ENCODE results near the gene BAZ1B.

BAZ1B gene

GRCh38 chr7:73519867-73520672 is 2.0 kb downstream of the BAZ1B start:
- WGBS (ENCODE audit: insufficient coverage), result 84% methylated on average over 7 of the region's 18 CpGs
- DNase-seq, result peak in 2 of 3 donors; percentile 14 to 36
- POLR2A ChIA-PET, result interaction anchor here (0.8 kb wide), 1 partner anchor 44 kb away, joined by 4 read pairs; no protein-coding TSS in a partner anchor
- Histone ChIP-seq H3K9me3 (ENCODE audit: control extremely low read depth in 1 of 5, control insufficient read depth in 4 of 5, insufficient read depth in 2 of 5, low read depth in 1 of 5, low read length in 4 of 5) (no peaks in the 10 kb centered on the region), H3K4me1 (ENCODE audit: control extremely low read depth in 1 of 4, control insufficient read depth in 4 of 4, insufficient read depth in 4 of 4, low read length in 3 of 4) (peaks cover 11 to 41% (median 31%) of the 10 kb centered on the region in 4 experiments), H3K27me3 (replicated peaks in 2 of 5; ENCODE audit: control insufficient read depth in 4 of 5, insufficient read depth in 5 of 5, low read length in 4 of 5) (no peaks in the 10 kb centered on the region), H3K36me3 (ENCODE audit: control insufficient read depth in 4 of 4, insufficient read depth in 4 of 4, low read length in 3 of 4) (peaks cover 0 to 21% (median 9%) of the 10 kb centered on the region in 4 experiments), H3K4me3 (ENCODE audit: control insufficient read depth in 1 of 7, extremely low read depth in 1 of 7, insufficient read depth in 4 of 7, low read depth in 2 of 7, low read length in 6 of 7) (peak overlapping the region in 6 of 7 experiments; percentile 53 to 93 (median 84)), H3K27ac (ENCODE audit: insufficient read depth in 1 of 2, low read depth in 1 of 2, low read length in 2 of 2, poor library complexity in 1 of 2, severe bottlenecking in 2 of 2) (peak overlapping the region; percentile 79 to 86)
- CTCF ChIA-PET, result interaction anchor here (1.0 to 2.4 kb wide), 4 partner anchors 11 to 47 kb away, joined by 3 to 7 read pairs (median 4); no protein-coding TSS in a partner anchor

DNA sequence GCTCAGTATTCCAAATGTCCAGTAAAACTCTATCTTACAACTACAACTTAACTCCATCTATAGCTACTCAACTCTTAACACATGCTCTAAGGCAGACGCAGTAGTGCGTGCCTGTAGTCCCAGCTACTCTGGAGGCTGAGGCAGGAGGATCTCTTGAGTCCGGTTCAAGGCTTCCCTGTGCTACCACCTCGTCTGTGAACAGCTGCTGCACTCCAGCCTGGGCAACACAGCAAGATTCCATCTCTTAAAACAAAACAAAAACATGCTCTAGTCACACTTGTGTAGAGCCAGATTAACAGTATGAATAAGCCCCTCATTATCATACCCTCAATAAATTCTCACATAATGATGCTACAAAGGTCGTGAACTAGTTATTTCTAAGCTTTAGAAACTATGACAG is 3.6 kb downstream of the BAZ1B start:
- POLR2A ChIA-PET, result no interaction called here
- 95% methylated on average over 5 of the region's 5 CpGs for WGBS (ENCODE audit: insufficient coverage)
- CTCF ChIA-PET, result interaction anchor here (0.9 to 2.0 kb wide), 5 partner anchors 14 to 246 kb away, joined by 3 to 4 read pairs (median 3); no protein-coding TSS in a partner anchor
- Histone ChIP-seq H3K36me3 (ENCODE audit: control insufficient read depth in 4 of 4, insufficient read depth in 4 of 4, low read length in 3 of 4) (peaks cover 0 to 34% (median 19%) of the 10 kb centered on the region in 4 experiments), H3K27ac (ENCODE audit: insufficient read depth in 1 of 2, low read depth in 1 of 2, low read length in 2 of 2, poor library complexity in 1 of 2, severe bottlenecking in 2 of 2) (no peak overlapping the region), H3K9me3 (ENCODE audit: control extremely low read depth in 1 of 5, control insufficient read depth in 4 of 5, insufficient read depth in 2 of 5, low read depth in 1 of 5, low read length in 4 of 5) (no peaks in the 10 kb centered on the region), H3K4me3 (ENCODE audit: control insufficient read depth in 1 of 7, extremely low read depth in 1 of 7, insufficient read depth in 4 of 7, low read depth in 2 of 7, low read length in 6 of 7) (no peak overlapping the region), H3K27me3 (replicated peaks in 2 of 5; ENCODE audit: control insufficient read depth in 4 of 5, insufficient read depth in 5 of 5, low read length in 4 of 5) (no peaks in the 10 kb centered on the region), H3K4me1 (ENCODE audit: control extremely low read depth in 1 of 4, control insufficient read depth in 4 of 4, insufficient read depth in 4 of 4, low read length in 3 of 4) (peaks cover 11 to 34% (median 27%) of the 10 kb centered on the region in 4 experiments)
- no peak for DNase-seq

GRCh38 chr7:73517241-73517995 is 4.7 kb downstream of the BAZ1B start:
- 100% methylated on average over 1 of the region's 6 CpGs for WGBS (ENCODE audit: insufficient coverage)
- ChIA-PET POLR2A (no interaction called here), CTCF (interaction anchor here (1.3 kb wide), 1 partner anchor 13 kb away, joined by 3 read pairs; no protein-coding TSS in a partner anchor)
- no peaks in the 10 kb centered on the region for H3K9me3 ChIP-seq (ENCODE audit: control extremely low read depth in 1 of 5, control insufficient read depth in 4 of 5, insufficient read depth in 2 of 5, low read depth in 1 of 5, low read length in 4 of 5)
- H3K4me3 ChIP-seq (ENCODE audit: control insufficient read depth in 1 of 7, extremely low read depth in 1 of 7, insufficient read depth in 4 of 7, low read depth in 2 of 7, low read length in 6 of 7), result no peak overlapping the region
- H3K4me1 ChIP-seq (ENCODE audit: control extremely low read depth in 1 of 4, control insufficient read depth in 4 of 4, insufficient read depth in 4 of 4, low read length in 3 of 4), result peaks cover 11 to 24% (median 22%) of the 10 kb centered on the region in 4 experiments
- no peak overlapping the region for H3K27ac ChIP-seq (ENCODE audit: insufficient read depth in 1 of 2, low read depth in 1 of 2, low read length in 2 of 2, poor library complexity in 1 of 2, severe bottlenecking in 2 of 2)
- peaks cover 2 to 45% (median 25%) of the 10 kb centered on the region in 4 experiments for H3K36me3 ChIP-seq (ENCODE audit: control insufficient read depth in 4 of 4, insufficient read depth in 4 of 4, low read length in 3 of 4)
- DNase-seq, result no peak
- H3K27me3 ChIP-seq (replicated peaks in 2 of 5; ENCODE audit: control insufficient read depth in 4 of 5, insufficient read depth in 5 of 5, low read length in 4 of 5), result no peaks in the 10 kb centered on the region

DNA sequence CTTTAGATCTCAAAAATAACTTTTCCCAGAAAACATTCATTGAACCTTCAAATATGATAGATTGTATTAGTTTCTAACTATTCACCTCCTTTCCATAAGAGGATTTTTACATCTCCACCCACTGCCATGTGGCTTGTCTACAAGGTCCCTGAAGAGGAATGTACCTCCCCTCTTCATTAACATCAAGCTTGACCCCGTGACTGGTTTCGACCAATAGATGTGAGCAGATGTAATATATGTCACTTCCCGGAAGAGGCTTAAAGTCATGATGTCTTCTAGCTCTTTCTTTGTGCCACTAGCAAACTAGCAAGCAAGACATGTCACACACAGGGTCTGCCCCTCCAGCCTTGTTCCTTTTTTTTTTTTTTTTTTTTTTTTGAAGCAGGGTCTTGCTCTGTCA is 6.9 kb downstream of the BAZ1B start:
- no peaks in the 10 kb centered on the region for H3K27me3 ChIP-seq (replicated peaks in 2 of 5; ENCODE audit: control insufficient read depth in 4 of 5, insufficient read depth in 5 of 5, low read length in 4 of 5)
- H3K4me3 ChIP-seq (ENCODE audit: control insufficient read depth in 1 of 7, extremely low read depth in 1 of 7, insufficient read depth in 4 of 7, low read depth in 2 of 7, low read length in 6 of 7), result no peak overlapping the region
- H3K9me3 ChIP-seq (ENCODE audit: control extremely low read depth in 1 of 5, control insufficient read depth in 4 of 5, insufficient read depth in 2 of 5, low read depth in 1 of 5, low read length in 4 of 5), result no peaks in the 10 kb centered on the region
- H3K27ac ChIP-seq (ENCODE audit: insufficient read depth in 1 of 2, low read depth in 1 of 2, low read length in 2 of 2, poor library complexity in 1 of 2, severe bottlenecking in 2 of 2), result no peak overlapping the region
- peaks cover 4 to 53% (median 31%) of the 10 kb centered on the region in 4 experiments for H3K36me3 ChIP-seq (ENCODE audit: control insufficient read depth in 4 of 4, insufficient read depth in 4 of 4, low read length in 3 of 4)
- DNase-seq, result peak; percentile 18 to 72 (median 63)
- ChIA-PET POLR2A (no interaction called here), CTCF (interaction anchor here (1.0 to 1.1 kb wide), 2 partner anchors 10 to 12 kb away, joined by 4 read pairs; no protein-coding TSS in a partner anchor)
- WGBS (ENCODE audit: insufficient coverage), result 100% methylated on average over 3 of the region's 3 CpGs
- peaks cover 6 to 17% (median 12%) of the 10 kb centered on the region in 4 experiments for H3K4me1 ChIP-seq (ENCODE audit: control extremely low read depth in 1 of 4, control insufficient read depth in 4 of 4, insufficient read depth in 4 of 4, low read length in 3 of 4)

DNA sequence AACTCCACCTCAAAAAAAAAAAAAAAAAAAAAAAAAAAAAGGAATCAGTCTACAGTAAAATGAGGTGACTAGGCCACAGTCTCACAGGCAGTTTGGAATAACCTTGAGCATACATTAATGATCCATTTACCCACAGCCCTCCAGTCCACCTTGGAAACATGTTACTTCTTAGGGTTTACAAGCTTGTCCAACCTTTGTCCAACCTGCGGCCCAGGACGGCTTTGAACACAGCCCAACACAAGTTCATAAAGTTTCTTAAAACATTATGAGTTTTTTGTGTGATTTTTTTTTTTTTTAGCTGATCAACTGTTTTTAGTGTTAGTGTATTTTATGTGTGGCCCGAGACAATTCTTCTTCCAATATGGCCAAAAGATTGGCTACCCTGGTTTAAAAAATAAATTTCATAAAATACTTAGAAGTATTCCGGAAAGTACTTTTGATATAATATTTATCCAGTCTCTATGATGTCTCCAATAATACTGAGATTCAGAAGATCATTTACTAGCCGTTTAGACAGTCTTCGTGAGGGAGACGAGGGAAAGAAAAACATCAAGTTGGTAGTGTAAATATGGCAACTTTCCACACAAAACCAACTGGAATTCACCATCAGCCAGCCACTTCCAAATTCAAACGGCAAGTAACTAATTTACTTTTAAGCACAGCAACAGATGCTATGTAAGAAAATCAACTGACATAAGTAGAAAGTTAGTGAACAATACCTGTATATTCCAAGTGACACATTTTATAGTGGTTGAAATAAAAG is 9.9 kb downstream of the BAZ1B start:
- no peak overlapping the region for H3K27ac ChIP-seq (ENCODE audit: insufficient read depth in 1 of 2, low read depth in 1 of 2, low read length in 2 of 2, poor library complexity in 1 of 2, severe bottlenecking in 2 of 2)
- H3K9me3 ChIP-seq (ENCODE audit: control extremely low read depth in 1 of 5, control insufficient read depth in 4 of 5, insufficient read depth in 2 of 5, low read depth in 1 of 5, low read length in 4 of 5), result no peaks in the 10 kb centered on the region
- CTCF ChIA-PET, result no interaction called here
- no peak for DNase-seq
- H3K4me1 ChIP-seq (ENCODE audit: control extremely low read depth in 1 of 4, control insufficient read depth in 4 of 4, insufficient read depth in 4 of 4, low read length in 3 of 4), result no peaks in the 10 kb centered on the region
- POLR2A ChIA-PET, result no interaction called here
- H3K27me3 ChIP-seq (replicated peaks in 2 of 5; ENCODE audit: control insufficient read depth in 4 of 5, insufficient read depth in 5 of 5, low read length in 4 of 5), result no peaks in the 10 kb centered on the region
- no CpG with 5 or more reads among the region's 8 CpGs for WGBS (ENCODE audit: insufficient coverage)
- H3K4me3 ChIP-seq (ENCODE audit: control insufficient read depth in 1 of 7, extremely low read depth in 1 of 7, insufficient read depth in 4 of 7, low read depth in 2 of 7, low read length in 6 of 7), result no peak overlapping the region
- peaks cover 9 to 60% (median 46%) of the 10 kb centered on the region in 4 experiments for H3K36me3 ChIP-seq (ENCODE audit: control insufficient read depth in 4 of 4, insufficient read depth in 4 of 4, low read length in 3 of 4)

- POLR2A ChIA-PET, result no interaction called here
- 94% methylated on average over 3 of the region's 5 CpGs for WGBS (ENCODE audit: insufficient coverage)
- H3K9me3 ChIP-seq (ENCODE audit: control extremely low read depth in 1 of 5, control insufficient read depth in 4 of 5, insufficient read depth in 2 of 5, low read depth in 1 of 5, low read length in 4 of 5), result no peaks in the 10 kb centered on the region
- H3K4me1 ChIP-seq (ENCODE audit: control extremely low read depth in 1 of 4, control insufficient read depth in 4 of 4, insufficient read depth in 4 of 4, low read length in 3 of 4), result no peaks in the 10 kb centered on the region
- no peak for DNase-seq
- no peak overlapping the region for H3K4me3 ChIP-seq (ENCODE audit: control insufficient read depth in 1 of 7, extremely low read depth in 1 of 7, insufficient read depth in 4 of 7, low read depth in 2 of 7, low read length in 6 of 7)
- peaks cover 21 to 70% (median 51%) of the 10 kb centered on the region in 4 experiments for H3K36me3 ChIP-seq (ENCODE audit: control insufficient read depth in 4 of 4, insufficient read depth in 4 of 4, low read length in 3 of 4)
- CTCF ChIA-PET, result no interaction called here
- H3K27ac ChIP-seq (ENCODE audit: insufficient read depth in 1 of 2, low read depth in 1 of 2, low read length in 2 of 2, poor library complexity in 1 of 2, severe bottlenecking in 2 of 2), result no peak overlapping the region
- H3K27me3 ChIP-seq (replicated peaks in 2 of 5; ENCODE audit: control insufficient read depth in 4 of 5, insufficient read depth in 5 of 5, low read length in 4 of 5), result no peaks in the 10 kb centered on the region
Observed at GRCh38 chr7:73509463-73509862, 12.6 kb downstream of the BAZ1B start.

Measured in common myeloid progenitor, CD34-positive (primary cell).